ENCODE data around the gene TRPV6.

The TRPV6 gene

DNA sequence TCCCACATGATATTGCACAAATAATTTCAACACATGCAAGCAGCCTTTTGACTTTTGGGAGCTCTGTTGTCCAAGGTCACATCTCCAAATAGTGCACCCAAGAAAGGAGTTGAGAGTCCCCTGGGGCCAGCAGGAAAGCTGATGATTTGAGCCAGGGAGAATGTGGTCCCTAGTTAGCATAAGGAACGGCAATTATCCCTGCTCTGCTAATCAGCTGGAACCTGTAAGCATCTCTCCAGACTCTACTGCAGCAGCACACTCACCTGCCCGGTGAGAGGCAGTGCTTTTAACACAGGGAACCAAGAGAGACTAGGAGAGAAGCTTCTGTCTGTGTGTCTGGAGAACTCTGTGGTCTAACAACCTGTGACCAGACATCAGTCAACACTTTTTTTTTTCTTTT, 31.0 kb upstream of the TRPV6 start:
- Mint-ChIP-seq H3K27me3 (peaks cover 5% of the 10 kb centered on the region), H3K4me1 (ENCODE audit: low read depth) (peaks cover 11% of the 10 kb centered on the region), H3K36me3 (ENCODE audit: low read depth) (no peaks in the 10 kb centered on the region), H3K27ac (no peak overlapping the region), H3K4me3 (no peak overlapping the region), H3K9me3 (no peaks in the 10 kb centered on the region)
- intact Hi-C loops (cut with micrococcal nuclease): no loop called here

DNA sequence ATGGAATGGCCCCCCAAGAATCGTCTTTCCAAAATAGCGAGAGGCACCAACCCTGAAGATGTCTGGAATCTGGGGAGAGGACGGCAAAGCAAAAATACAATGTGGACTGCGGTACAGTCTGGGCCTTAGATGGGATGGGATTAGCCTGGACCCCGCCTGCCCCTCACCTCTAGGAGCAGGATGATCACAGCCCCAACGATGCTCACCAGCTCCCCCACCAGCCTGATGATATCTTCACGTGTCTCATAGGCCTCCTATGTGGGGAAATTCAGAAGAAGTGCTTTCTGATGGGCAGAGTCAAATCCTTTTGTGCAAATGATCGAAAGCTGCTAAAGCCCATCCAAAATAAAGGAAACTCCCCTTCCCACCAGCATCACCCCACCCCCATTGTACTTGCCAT, 29.8 kb upstream of the TRPV6 start:
- intact Hi-C loops (cut with micrococcal nuclease): no loop called here
- peaks cover 5% of the 10 kb centered on the region for H3K27me3 Mint-ChIP-seq
- no peaks in the 10 kb centered on the region for H3K9me3 Mint-ChIP-seq
- H3K4me3 Mint-ChIP-seq: no peak overlapping the region
- peaks cover 23% of the 10 kb centered on the region for H3K4me1 Mint-ChIP-seq (ENCODE audit: low read depth)
- no peaks in the 10 kb centered on the region for H3K36me3 Mint-ChIP-seq (ENCODE audit: low read depth)
- no peak overlapping the region for H3K27ac Mint-ChIP-seq

DNA sequence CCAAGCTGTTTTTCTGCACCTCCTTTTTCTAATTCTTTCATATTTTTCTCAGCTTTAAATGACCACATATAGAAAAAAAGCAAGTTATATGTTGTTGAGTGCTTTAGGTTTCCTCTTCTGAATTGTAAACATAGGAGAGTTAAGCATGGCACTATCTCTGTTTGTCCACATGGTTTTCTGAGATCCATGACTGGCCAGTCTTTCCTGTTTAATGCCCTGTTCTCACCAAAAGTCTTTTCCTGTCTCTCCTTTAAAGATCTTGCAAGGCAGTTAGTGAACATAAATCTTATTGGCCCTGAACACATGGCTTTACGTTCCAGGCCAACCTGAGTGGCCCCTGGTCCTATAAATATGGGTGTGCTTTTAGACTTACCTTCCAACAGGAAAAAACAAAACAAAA, 28.6 kb upstream of the TRPV6 start:
- Mint-ChIP-seq H3K36me3 (ENCODE audit: low read depth) (no peaks in the 10 kb centered on the region), H3K27ac (no peak overlapping the region), H3K4me3 (no peak overlapping the region), H3K27me3 (peaks cover 5% of the 10 kb centered on the region), H3K4me1 (ENCODE audit: low read depth) (peaks cover 34% of the 10 kb centered on the region), H3K9me3 (no peaks in the 10 kb centered on the region)
- intact Hi-C loops (cut with micrococcal nuclease): no loop called here

DNA sequence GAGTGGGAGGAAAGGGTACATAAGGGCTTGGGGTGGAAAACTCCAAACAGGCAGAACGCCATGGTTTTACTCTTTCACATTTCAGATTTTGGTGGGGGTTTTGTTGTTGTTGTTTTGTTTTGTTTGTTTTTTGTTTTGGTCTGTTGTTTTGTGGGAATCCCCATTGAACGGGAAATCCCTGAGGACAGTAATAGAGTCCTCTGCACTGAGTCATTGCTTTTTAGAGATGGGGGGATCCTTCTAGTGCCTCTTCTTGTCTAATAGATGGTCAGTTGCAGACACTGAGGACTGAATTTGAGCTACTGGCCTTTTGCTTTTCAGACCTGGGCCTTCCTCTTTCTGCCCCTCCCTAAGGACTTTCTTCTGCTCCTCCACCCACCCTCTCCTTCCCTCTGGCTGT, 28.0 kb upstream of the TRPV6 start:
- Mint-ChIP-seq H3K36me3 (ENCODE audit: low read depth) (no peaks in the 10 kb centered on the region), H3K4me3 (no peak overlapping the region), H3K27me3 (peaks cover 5% of the 10 kb centered on the region), H3K4me1 (ENCODE audit: low read depth) (peaks cover 40% of the 10 kb centered on the region), H3K9me3 (no peaks in the 10 kb centered on the region), H3K27ac (no peak overlapping the region)
- intact Hi-C loops (cut with micrococcal nuclease): no loop called here

DNA sequence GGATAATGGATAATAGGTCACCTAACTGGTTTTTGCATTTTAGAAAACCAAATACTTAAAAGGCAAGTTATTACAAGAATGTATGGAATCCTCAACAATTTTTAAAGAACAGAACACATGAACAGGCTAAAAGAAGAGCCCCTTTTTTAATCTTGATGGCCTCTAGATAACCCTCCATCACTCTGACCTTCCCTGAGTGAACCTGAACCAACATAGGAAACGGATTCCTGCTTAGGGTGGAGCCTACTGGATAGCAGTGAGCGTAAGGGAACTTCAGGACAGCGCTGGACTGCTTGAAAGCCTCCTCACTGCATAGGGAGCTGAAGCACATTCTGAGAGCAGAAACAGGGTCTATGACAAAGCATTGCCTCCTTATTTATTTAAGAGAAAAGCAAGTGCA, 27.5 kb upstream of the TRPV6 start:
- no peaks in the 10 kb centered on the region for H3K9me3 Mint-ChIP-seq
- intact Hi-C loops (cut with micrococcal nuclease): no loop called here
- peaks cover 42% of the 10 kb centered on the region for H3K4me1 Mint-ChIP-seq (ENCODE audit: low read depth)
- no peak overlapping the region for H3K4me3 Mint-ChIP-seq
- H3K27ac Mint-ChIP-seq: no peak overlapping the region
- no peaks in the 10 kb centered on the region for H3K36me3 Mint-ChIP-seq (ENCODE audit: low read depth)
- peaks cover 5% of the 10 kb centered on the region for H3K27me3 Mint-ChIP-seq

DNA sequence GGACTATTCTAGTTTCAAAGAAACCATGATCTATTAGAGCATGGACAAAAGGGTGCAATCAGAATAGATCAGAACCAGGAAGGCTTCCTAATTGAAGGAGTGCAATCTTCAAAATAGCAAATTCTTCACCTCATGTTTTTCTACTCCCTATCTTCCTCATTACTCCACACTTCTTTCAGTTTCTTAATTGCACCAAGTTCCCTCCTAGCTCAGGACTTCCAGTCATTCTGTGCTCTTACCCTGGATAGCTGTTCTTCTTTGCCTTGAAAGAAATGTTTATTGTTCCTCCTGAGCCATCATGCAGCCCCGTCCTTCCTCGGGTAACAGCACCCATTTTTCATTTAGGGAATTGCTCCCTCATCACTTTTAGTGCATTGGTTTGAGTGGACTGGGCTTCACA, 24.9 kb upstream of the TRPV6 start:
- Mint-ChIP-seq H3K4me1 (ENCODE audit: low read depth) (peaks cover 42% of the 10 kb centered on the region), H3K27me3 (peaks cover 2% of the 10 kb centered on the region), H3K27ac (no peak overlapping the region), H3K4me3 (no peak overlapping the region), H3K9me3 (no peaks in the 10 kb centered on the region), H3K36me3 (ENCODE audit: low read depth) (no peaks in the 10 kb centered on the region)
- intact Hi-C loops (cut with micrococcal nuclease): no loop called here

DNA sequence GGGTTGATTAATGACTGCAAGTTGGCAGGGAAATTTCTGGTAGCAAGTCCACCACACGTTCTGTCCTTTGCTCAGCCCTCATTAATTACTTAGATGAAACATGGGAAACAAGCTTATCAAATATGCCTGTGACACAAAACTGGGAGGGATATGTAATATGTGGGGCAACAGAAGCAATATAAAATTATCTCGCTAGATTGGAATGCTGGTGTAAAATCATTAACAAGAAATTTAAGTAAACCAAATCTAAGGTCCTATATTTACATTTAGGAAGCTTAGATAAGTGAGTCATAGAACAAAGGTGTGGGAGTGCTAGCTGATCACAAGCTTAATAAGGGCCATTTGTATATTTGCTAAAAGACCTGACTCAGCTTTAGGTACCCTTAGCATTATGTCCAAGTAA, 24.5 kb upstream of the TRPV6 start:
- no peaks in the 10 kb centered on the region for H3K9me3 Mint-ChIP-seq
- no peak overlapping the region for H3K4me3 Mint-ChIP-seq
- no peaks in the 10 kb centered on the region for H3K36me3 Mint-ChIP-seq (ENCODE audit: low read depth)
- no peak overlapping the region for H3K27ac Mint-ChIP-seq
- peaks cover 2% of the 10 kb centered on the region for H3K27me3 Mint-ChIP-seq
- intact Hi-C loops (cut with micrococcal nuclease): no loop called here
- peaks cover 42% of the 10 kb centered on the region for H3K4me1 Mint-ChIP-seq (ENCODE audit: low read depth)

DNA sequence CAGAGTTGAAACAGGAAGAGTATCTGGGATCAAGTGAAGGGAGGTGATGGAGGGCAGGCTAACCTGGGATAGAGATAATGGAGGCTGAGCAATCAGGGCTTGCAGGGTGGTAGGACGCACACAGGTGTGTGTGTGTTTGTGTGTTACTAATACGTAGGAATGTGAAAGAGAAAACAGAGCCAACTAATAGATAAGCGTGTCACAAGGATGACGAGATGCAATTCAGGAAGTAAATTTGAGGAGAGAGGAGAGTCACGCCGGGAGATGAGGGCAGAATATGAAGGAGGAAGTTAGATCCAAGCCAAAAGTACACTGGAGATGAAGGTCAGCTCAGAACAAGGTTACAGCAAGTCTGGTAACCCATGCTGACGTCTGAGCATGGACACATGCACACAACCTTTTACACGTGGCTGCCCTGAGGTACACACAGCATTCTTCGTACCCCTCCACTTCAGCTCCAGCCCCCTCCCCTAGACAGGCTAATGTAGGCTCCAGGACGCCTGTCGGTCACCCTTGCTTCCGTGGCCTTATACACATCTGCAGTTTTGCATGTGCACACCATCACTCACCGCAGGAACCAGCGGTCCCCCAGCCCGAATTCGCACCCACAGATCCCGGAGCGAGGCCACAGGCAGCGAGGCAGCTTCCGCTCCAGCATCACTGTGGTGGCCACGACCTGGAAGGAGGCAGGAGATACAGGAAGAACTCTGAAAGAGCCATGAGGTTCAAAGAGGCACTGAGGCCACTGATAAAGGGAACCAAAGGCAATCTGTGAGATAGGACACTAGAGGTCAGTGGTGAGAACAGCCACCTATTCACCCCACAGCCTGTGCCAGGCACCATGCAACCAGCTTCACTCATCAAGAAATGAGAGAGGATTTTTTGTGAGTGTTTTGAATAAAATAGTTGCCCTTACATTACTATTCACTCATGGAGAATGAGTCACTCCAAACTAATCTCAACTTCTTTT, 23.7 kb upstream of the TRPV6 start:
- peaks cover 2% of the 10 kb centered on the region for H3K27me3 Mint-ChIP-seq
- no peaks in the 10 kb centered on the region for H3K9me3 Mint-ChIP-seq
- peak overlapping the region; percentile 74 for H3K27ac Mint-ChIP-seq
- H3K4me1 Mint-ChIP-seq (ENCODE audit: low read depth): peaks cover 40% of the 10 kb centered on the region
- intact Hi-C loops (cut with micrococcal nuclease): loop anchor here (1.0 kb wide), 1 partner anchor 93 kb away; no protein-coding TSS in a partner anchor
- no peaks in the 10 kb centered on the region for H3K36me3 Mint-ChIP-seq (ENCODE audit: low read depth)
- no peak overlapping the region for H3K4me3 Mint-ChIP-seq

DNA sequence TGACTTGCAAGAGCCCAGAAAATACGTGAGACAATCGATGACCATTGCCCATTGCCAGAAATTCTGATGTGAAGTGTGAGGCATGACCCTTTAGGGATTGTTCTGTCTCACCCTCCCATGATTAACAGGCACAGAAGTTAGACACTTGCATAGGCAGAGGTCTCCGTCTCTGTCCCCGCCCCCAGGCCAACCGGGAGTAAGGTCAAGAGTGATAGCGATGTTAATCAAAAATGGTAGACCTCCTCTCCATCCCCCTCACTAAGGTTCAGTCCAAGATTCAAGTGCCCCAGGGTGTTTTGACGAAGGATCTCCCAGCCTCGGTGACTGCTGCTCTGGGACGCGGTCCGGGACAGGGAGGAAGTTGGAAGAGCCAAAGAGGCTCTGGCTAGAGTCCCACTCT, 22.7 kb upstream of the TRPV6 start:
- peak overlapping the region; percentile 74 for H3K27ac Mint-ChIP-seq
- H3K4me3 Mint-ChIP-seq: no peak overlapping the region
- intact Hi-C loops (cut with micrococcal nuclease): no loop called here
- peaks cover 32% of the 10 kb centered on the region for H3K4me1 Mint-ChIP-seq (ENCODE audit: low read depth)
- no peaks in the 10 kb centered on the region for H3K9me3 Mint-ChIP-seq
- no peaks in the 10 kb centered on the region for H3K27me3 Mint-ChIP-seq
- H3K36me3 Mint-ChIP-seq (ENCODE audit: low read depth): no peaks in the 10 kb centered on the region

DNA sequence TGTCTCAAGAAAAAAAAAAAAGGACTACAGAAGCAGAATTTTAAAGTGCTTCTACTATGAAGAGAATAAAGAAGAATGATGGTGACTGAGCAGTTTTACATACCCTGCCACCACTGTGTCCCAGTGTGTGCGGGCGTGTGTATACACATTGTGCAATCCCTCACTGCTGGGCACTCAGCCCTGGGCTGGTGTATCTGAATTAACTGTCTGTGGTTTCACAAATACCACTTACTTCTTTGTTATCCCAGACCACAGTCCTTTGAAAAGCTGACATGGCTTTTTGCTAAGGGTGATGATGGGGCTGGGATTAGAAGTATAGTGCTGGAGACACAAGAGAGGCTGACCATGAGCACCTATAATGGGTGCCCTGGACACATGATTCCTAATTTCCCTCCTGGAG, 21.1 kb upstream of the TRPV6 start:
- Mint-ChIP-seq H3K27ac (no peak overlapping the region), H3K9me3 (no peaks in the 10 kb centered on the region), H3K27me3 (no peaks in the 10 kb centered on the region), H3K36me3 (ENCODE audit: low read depth) (no peaks in the 10 kb centered on the region), H3K4me3 (no peak overlapping the region), H3K4me1 (ENCODE audit: low read depth) (peaks cover 32% of the 10 kb centered on the region)
- intact Hi-C loops (cut with micrococcal nuclease): no loop called here

DNA sequence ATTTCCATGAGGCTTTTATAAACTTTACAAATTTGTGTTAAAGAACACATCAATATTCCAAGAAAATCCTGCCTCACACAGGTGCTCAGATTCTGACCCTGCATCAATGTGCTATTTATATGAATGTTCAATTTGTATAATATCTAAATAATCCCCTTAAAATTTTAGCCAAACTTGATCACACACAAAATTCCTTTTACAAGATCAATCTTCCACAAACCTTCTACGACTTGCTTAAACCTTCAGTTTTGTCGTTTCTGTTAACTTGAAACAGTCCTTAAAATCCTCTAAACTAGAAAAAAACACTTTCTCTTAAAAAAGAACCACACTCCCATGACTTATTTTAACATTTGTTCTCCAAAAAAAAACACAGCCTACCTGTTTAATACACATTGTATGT, 20.2 kb upstream of the TRPV6 start:
- Mint-ChIP-seq H3K4me1 (ENCODE audit: low read depth) (peaks cover 24% of the 10 kb centered on the region), H3K9me3 (no peaks in the 10 kb centered on the region), H3K36me3 (ENCODE audit: low read depth) (no peaks in the 10 kb centered on the region)

DNA sequence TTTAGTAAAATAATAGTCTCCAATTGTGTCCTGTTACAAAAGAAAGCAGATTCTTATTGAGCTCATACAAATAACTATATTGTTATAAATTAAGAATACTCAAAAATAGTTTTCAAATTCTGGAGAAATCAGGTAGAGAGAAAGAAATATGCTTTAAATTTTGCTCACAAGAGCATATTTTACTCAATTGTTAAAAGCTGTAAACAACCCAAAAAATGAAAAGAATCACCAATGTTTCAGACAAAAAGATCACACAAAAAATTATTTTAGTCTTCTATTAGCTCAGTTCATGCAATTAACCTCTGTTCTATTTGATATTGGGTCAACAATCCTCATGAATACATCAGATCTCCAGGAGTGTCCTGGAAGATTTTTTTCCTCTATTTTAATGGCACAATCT, 18.6 kb upstream of the TRPV6 start:
- no peak overlapping the region for H3K27ac Mint-ChIP-seq
- H3K36me3 Mint-ChIP-seq (ENCODE audit: low read depth): no peaks in the 10 kb centered on the region
- H3K27me3 Mint-ChIP-seq: peaks cover 4% of the 10 kb centered on the region
- intact Hi-C loops (cut with micrococcal nuclease): no loop called here
- peaks cover 8% of the 10 kb centered on the region for H3K4me1 Mint-ChIP-seq (ENCODE audit: low read depth)
- no peak overlapping the region for H3K4me3 Mint-ChIP-seq
- H3K9me3 Mint-ChIP-seq: no peaks in the 10 kb centered on the region

More for the DNA sequence above, 20.2 kb upstream of the TRPV6 start:
- intact Hi-C loops (cut with micrococcal nuclease): no loop called here
- no peak overlapping the region for H3K4me3 Mint-ChIP-seq
- H3K27ac Mint-ChIP-seq: no peak overlapping the region
- no peaks in the 10 kb centered on the region for H3K27me3 Mint-ChIP-seq

DNA sequence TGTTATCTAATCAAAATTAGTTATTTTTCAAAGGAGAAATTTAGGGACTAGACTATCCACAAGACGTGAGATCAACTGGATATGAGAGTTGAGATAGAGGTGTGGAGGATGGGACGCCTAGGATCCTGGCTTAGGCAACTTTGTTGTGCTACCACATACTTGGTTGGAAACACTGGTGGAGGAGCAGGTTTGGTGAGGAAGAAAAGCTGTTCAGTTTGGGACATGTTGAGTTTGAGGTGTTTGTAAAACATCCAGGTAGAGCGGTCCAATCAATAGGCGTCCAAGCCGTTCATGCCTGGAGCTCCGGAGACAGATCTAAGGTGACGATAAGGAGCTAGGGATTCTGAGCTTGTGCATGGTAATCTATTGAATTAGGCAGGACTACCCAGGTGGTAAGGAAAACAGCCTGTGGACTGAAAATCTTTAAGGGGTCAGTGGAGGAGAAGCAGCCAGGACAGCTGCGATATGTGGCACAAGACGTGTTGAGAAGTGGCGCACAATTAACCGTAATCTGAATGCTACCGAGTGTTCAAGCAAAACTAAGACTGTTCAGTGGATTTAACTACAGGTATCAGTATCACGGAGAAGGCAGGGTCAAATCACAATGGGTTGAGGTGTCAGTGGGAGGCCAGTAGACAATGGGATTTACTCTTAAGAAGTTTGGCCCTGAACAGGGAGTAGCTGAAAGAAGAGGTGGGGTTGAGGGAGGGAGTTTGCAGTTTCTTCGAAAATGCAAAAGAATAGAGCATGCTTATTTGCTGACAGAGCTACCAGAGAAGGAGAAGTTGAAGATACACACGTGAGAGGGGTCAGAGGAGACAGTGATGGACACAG, 16.1 kb upstream of the TRPV6 start:
- H3K4me3 Mint-ChIP-seq: no peak overlapping the region
- H3K36me3 Mint-ChIP-seq (ENCODE audit: low read depth): no peaks in the 10 kb centered on the region
- no peak overlapping the region for H3K27ac Mint-ChIP-seq
- H3K4me1 Mint-ChIP-seq (ENCODE audit: low read depth): no peaks in the 10 kb centered on the region
- no peaks in the 10 kb centered on the region for H3K9me3 Mint-ChIP-seq
- peaks cover 10% of the 10 kb centered on the region for H3K27me3 Mint-ChIP-seq
- intact Hi-C loops (cut with micrococcal nuclease): no loop called here

DNA sequence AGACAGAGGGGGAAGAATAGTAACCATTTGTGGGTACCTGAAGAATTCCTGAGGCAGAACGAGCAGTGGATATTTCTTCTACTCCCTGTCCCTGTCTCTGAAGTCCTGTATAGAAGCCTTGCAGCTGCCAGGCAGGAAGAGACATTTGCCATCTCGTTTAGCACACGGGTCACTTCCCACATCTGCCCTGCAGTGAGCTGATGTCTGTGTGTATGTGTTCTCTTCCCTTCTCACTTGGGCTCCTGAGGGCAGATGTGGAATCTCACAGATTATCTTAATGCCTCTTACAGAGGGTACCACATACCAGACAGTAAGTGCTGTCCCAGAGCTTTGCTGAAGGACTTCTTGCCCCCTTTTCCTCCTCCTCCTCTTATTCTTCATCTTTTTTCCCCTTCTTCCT, 14.1 kb upstream of the TRPV6 start:
- Mint-ChIP-seq H3K4me1 (ENCODE audit: low read depth) (no peaks in the 10 kb centered on the region), H3K27me3 (peaks cover 10% of the 10 kb centered on the region), H3K4me3 (no peak overlapping the region), H3K36me3 (ENCODE audit: low read depth) (no peaks in the 10 kb centered on the region), H3K27ac (no peak overlapping the region), H3K9me3 (no peaks in the 10 kb centered on the region)
- intact Hi-C loops (cut with micrococcal nuclease): no loop called here

All from dendritic cell treated with granulocyte-macrophage colony-stimulating factor and Interleukin-4, amounts not matched to agents 40 ng/mL and 50 ng/mL, for 4 days (primary cell).